ENCODE results near the gene CHGA. TPM values are rescaled to one million over a fixed set of nuclear protein-coding genes. Genes with fewer than 3 reads are reported as not detected.

CHGA gene
- total and polyA plus RNA-seq, 4 donors: 0.47 to 4.4 (median 0.82) TPM

GRCh38 chr14:92955381-92955780 is 32.4 kb downstream of the CHGA start:
- Histone ChIP-seq H3K27me3 (ENCODE audit: control insufficient read depth in 3 of 3, insufficient read depth in 3 of 3, low read length in 2 of 3) (no peaks in the 10 kb centered on the region), H3K36me3 (ENCODE audit: control insufficient read depth in 4 of 4, insufficient read depth in 4 of 4, low read length in 4 of 4) (peaks cover 0 to 48% (median 4%) of the 10 kb centered on the region in 4 donors), H3K4me1 (ENCODE audit: control insufficient read depth in 5 of 5, insufficient read depth in 5 of 5, low read length in 5 of 5) (peaks cover 0 to 10% (median 0%) of the 10 kb centered on the region in 5 donors), H3K27ac (ENCODE audit: low read depth in 1 of 2, low read length in 1 of 2) (no peak overlapping the region), H3K4me3 (no peak overlapping the region), H3K9me3 (ENCODE audit: control insufficient read depth in 4 of 4, insufficient read depth in 3 of 4, low read length in 3 of 4) (no peaks in the 10 kb centered on the region), H3K9ac (ENCODE audit: insufficient read depth in 1 of 2, low read length in 2 of 2) (no peak overlapping the region)
- 97 to 98% methylated on average over 7 of the region's 7 CpGs for WGBS, 2 donors
- no peak for ATAC-seq (ENCODE audit: insufficient read depth, low FRiP score)
- TF ChIP-seq CTCF (IDR thresholded peaks at IDR 0.05; ENCODE audit: control extremely low read depth, extremely low read depth): no peak
- DNase-seq: no peak

- DNase-seq (no peak), ATAC-seq (ENCODE audit: insufficient read depth, low FRiP score) (no peak)
- no peak for TF ChIP-seq CTCF (IDR thresholded peaks at IDR 0.05; ENCODE audit: control extremely low read depth, extremely low read depth)
- Histone ChIP-seq H3K4me1 (ENCODE audit: control insufficient read depth in 5 of 5, insufficient read depth in 5 of 5, low read length in 5 of 5) (peaks cover 0 to 10% (median 0%) of the 10 kb centered on the region in 5 donors), H3K4me3 (no peak overlapping the region), H3K9ac (ENCODE audit: insufficient read depth in 1 of 2, low read length in 2 of 2) (no peak overlapping the region), H3K36me3 (ENCODE audit: control insufficient read depth in 4 of 4, insufficient read depth in 4 of 4, low read length in 4 of 4) (peaks cover 0 to 53% (median 6%) of the 10 kb centered on the region in 4 donors), H3K9me3 (ENCODE audit: control insufficient read depth in 4 of 4, insufficient read depth in 3 of 4, low read length in 3 of 4) (no peaks in the 10 kb centered on the region), H3K27me3 (ENCODE audit: control insufficient read depth in 3 of 3, insufficient read depth in 3 of 3, low read length in 2 of 3) (no peaks in the 10 kb centered on the region), H3K27ac (ENCODE audit: low read depth in 1 of 2, low read length in 1 of 2) (no peak overlapping the region)
- 90 to 92% methylated on average over 11 of the region's 11 CpGs for WGBS, 2 donors
Measured at GRCh38 chr14:92956961-92957360, 34.0 kb downstream of the CHGA start.

GRCh38 chr14:92958373-92959188 is 35.6 kb downstream of the CHGA start:
- Histone ChIP-seq H3K36me3 (ENCODE audit: control insufficient read depth in 4 of 4, insufficient read depth in 4 of 4, low read length in 4 of 4) (peaks cover 0 to 60% (median 6%) of the 10 kb centered on the region in 4 donors), H3K4me3 (no peak overlapping the region), H3K27ac (ENCODE audit: low read depth in 1 of 2, low read length in 1 of 2) (no peak overlapping the region), H3K9ac (ENCODE audit: insufficient read depth in 1 of 2, low read length in 2 of 2) (no peak overlapping the region), H3K9me3 (ENCODE audit: control insufficient read depth in 4 of 4, insufficient read depth in 3 of 4, low read length in 3 of 4) (no peaks in the 10 kb centered on the region), H3K27me3 (ENCODE audit: control insufficient read depth in 3 of 3, insufficient read depth in 3 of 3, low read length in 2 of 3) (no peaks in the 10 kb centered on the region), H3K4me1 (ENCODE audit: control insufficient read depth in 5 of 5, insufficient read depth in 5 of 5, low read length in 5 of 5) (peaks cover 0 to 13% (median 0%) of the 10 kb centered on the region in 5 donors)
- WGBS, 2 donors: 91 to 93% methylated on average over 22 of the region's 22 CpGs
- no peak for TF ChIP-seq CTCF (IDR thresholded peaks at IDR 0.05; ENCODE audit: control extremely low read depth, extremely low read depth)
- ATAC-seq (ENCODE audit: insufficient read depth, low FRiP score) (no peak), DNase-seq (no peak)
